ENCODE measurements around the gene TOMM70. TPM values are rescaled to one million over a fixed set of nuclear protein-coding genes. Genes with fewer than 3 reads are reported as not detected.

TOMM70 gene
- polyA plus RNA-seq, 1 donor (not counting 4 experiments of a cell fraction or from before 2014, with no cell fraction given): 40.8 TPM

DNA sequence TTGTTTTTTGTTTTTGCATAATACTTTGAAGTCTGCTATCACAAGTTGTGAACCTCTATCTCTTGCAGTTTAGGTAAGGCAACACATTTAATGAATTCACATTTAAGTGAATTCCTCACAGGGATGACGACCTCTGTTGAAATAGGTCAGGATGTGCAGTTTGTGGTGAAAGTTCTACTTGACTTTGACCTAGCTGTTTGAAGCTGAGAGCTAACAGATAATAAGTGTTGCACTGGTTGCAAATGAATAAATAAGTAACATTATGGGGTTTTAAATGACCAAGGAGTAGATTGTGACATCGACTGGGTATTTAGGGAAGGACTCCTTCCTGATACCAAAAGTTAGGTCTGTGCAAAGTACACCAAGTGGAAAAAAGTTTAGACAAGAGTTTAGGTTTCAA, 42.5 kb downstream of the TOMM70 start:
- dilution Hi-C loops (cut with MboI; ENCODE audit: extremely low pct_ligation_motif_present, low sequenced_read_pairs): no loop called here
- DNase-seq (ENCODE audit: low read depth, low spot score) (no peak), FAIRE-seq (peak; percentile 5)
- Histone ChIP-seq H3K4me2 (ENCODE audit: control insufficient read depth, extremely low read depth, insufficient read depth, low read depth, low read length) (no peak overlapping the region), H3K36me3 (ENCODE audit: control insufficient read depth in 2 of 2, extremely low read depth in 1 of 2, insufficient read depth in 2 of 2, low read length in 2 of 2) (peaks cover 12 to 23% of the 10 kb centered on the region in 2 experiments), H3K27ac (ENCODE audit: control insufficient read depth, insufficient read depth, low read length) (no peak overlapping the region), H3K9me1 (ENCODE audit: control insufficient read depth, extremely low read depth, insufficient read depth, low read length) (no peaks in the 10 kb centered on the region), H3K9me3 (ENCODE audit: control insufficient read depth, low read depth, low read length) (no peaks in the 10 kb centered on the region), H2AFZ (ENCODE audit: control insufficient read depth, low read length) (no peak overlapping the region), H3K4me1 (ENCODE audit: control insufficient read depth, extremely low read depth, insufficient read depth, low read length) (no peaks in the 10 kb centered on the region), H3K79me2 (ENCODE audit: control insufficient read depth, insufficient read depth, low read length) (no peaks in the 10 kb centered on the region), H3K4me3 (ENCODE audit: control insufficient read depth in 2 of 3, extremely low read depth in 1 of 3, insufficient read depth in 2 of 3, low read depth in 1 of 3, low read length in 3 of 3) (no peak overlapping the region), H3K9ac (ENCODE audit: control insufficient read depth, extremely low read depth, insufficient read depth, low read length) (no peak overlapping the region), H3K27me3 (ENCODE audit: control insufficient read depth, extremely low read depth, insufficient read depth, low read length) (no peaks in the 10 kb centered on the region), H4K20me1 (ENCODE audit: control insufficient read depth, extremely low read depth, insufficient read depth, low read length) (no peaks in the 10 kb centered on the region)
- TF ChIP-seq EZH2 (IDR thresholded peaks at IDR 0.05; ENCODE audit: low read length): no peak
- no peak for TF ChIP-seq CTCF (optimal IDR thresholded peaks at IDR 0.05 in 1 of 3, IDR thresholded peaks at IDR 0.05 in 1 of 3, conservative IDR thresholded peaks at IDR 0.05 in 1 of 3; ENCODE audit: extremely low read depth in 1 of 3, insufficient read depth in 2 of 3, low read length in 3 of 3)

- FAIRE-seq (no peak), DNase-seq (ENCODE audit: low read depth, low spot score) (no peak)
- H3K4me1 ChIP-seq (ENCODE audit: control insufficient read depth, extremely low read depth, insufficient read depth, low read length): no peaks in the 10 kb centered on the region
- H3K4me3 ChIP-seq (ENCODE audit: control insufficient read depth in 2 of 3, extremely low read depth in 1 of 3, insufficient read depth in 2 of 3, low read depth in 1 of 3, low read length in 3 of 3): no peak overlapping the region
- peaks cover 16 to 32% of the 10 kb centered on the region in 2 experiments for H3K36me3 ChIP-seq (ENCODE audit: control insufficient read depth in 2 of 2, extremely low read depth in 1 of 2, insufficient read depth in 2 of 2, low read length in 2 of 2)
- H3K9me1 ChIP-seq (ENCODE audit: control insufficient read depth, extremely low read depth, insufficient read depth, low read length): no peaks in the 10 kb centered on the region
- H3K79me2 ChIP-seq (ENCODE audit: control insufficient read depth, insufficient read depth, low read length): no peaks in the 10 kb centered on the region
- no peak overlapping the region for H2AFZ ChIP-seq (ENCODE audit: control insufficient read depth, low read length)
- no peak for TF ChIP-seq CTCF (optimal IDR thresholded peaks at IDR 0.05 in 1 of 3, IDR thresholded peaks at IDR 0.05 in 1 of 3, conservative IDR thresholded peaks at IDR 0.05 in 1 of 3; ENCODE audit: extremely low read depth in 1 of 3, insufficient read depth in 2 of 3, low read length in 3 of 3)
- TF ChIP-seq EZH2 (IDR thresholded peaks at IDR 0.05; ENCODE audit: low read length): no peak
- dilution Hi-C loops (cut with MboI; ENCODE audit: extremely low pct_ligation_motif_present, low sequenced_read_pairs): no loop called here
- no peak overlapping the region for H3K9ac ChIP-seq (ENCODE audit: control insufficient read depth, extremely low read depth, insufficient read depth, low read length)
- no peaks in the 10 kb centered on the region for H4K20me1 ChIP-seq (ENCODE audit: control insufficient read depth, extremely low read depth, insufficient read depth, low read length)
- H3K27ac ChIP-seq (ENCODE audit: control insufficient read depth, insufficient read depth, low read length): no peak overlapping the region
- no peak overlapping the region for H3K4me2 ChIP-seq (ENCODE audit: control insufficient read depth, extremely low read depth, insufficient read depth, low read depth, low read length)
- peaks cover 2% of the 10 kb centered on the region for H3K9me3 ChIP-seq (ENCODE audit: control insufficient read depth, low read depth, low read length)
- no peaks in the 10 kb centered on the region for H3K27me3 ChIP-seq (ENCODE audit: control insufficient read depth, extremely low read depth, insufficient read depth, low read length)
Observed at GRCh38 chr3:100354850-100355249, 46.0 kb downstream of the TOMM70 start.
